HUES64 (cell line): ENCODE measurements around the gene OPN4.

Experiments
- H3K27ac ChIP-seq: 2 replicates; pipeline ENCODE4 v1.7.0; 2013; ENCODE audit warnings: low read depth, low read length, inconsistent platforms
- H3K27me3 ChIP-seq: 2 replicates; pipeline ENCODE4 v1.6.1; 2013; ENCODE audit warnings: mild to moderate bottlenecking, low read length; ENCODE audit not compliant: insufficient read depth
- H3K36me3 ChIP-seq: 2 replicates; pipeline ENCODE4 v1.6.1; 2013; ENCODE audit warnings: mild to moderate bottlenecking, low read length; ENCODE audit not compliant: insufficient read depth
- H3K4me1 ChIP-seq: 2 replicates; pipeline ENCODE4 v1.6.1; 2013; ENCODE audit warnings: mild to moderate bottlenecking, low read length, moderate library complexity; ENCODE audit not compliant: insufficient read depth
- H3K4me3 ChIP-seq: 2 replicates; pipeline ENCODE4 v1.5.1; 2013; ENCODE audit warnings: mild to moderate bottlenecking, low read length, moderate library complexity
- H3K9ac ChIP-seq: 2 replicates; pipeline ENCODE4 v1.6.1; 2013; ENCODE audit warnings: mild to moderate bottlenecking, low read depth, low read length
- H3K9me3 ChIP-seq: 2 replicates; pipeline ENCODE4 v1.6.1; 2013; ENCODE audit warnings: low read depth, low read length; ENCODE audit not compliant: insufficient read depth
- WGBS: fragments of 150-250, 120-280 bp; methylation state at CpG from one replicate; pipeline ENCODE4 v1.1.7; 2013; ENCODE audit warnings: missing lambda C conversion rate; 5-methylcytosine and 5-hydroxymethylcytosine counted together

OPN4 gene

DNA sequence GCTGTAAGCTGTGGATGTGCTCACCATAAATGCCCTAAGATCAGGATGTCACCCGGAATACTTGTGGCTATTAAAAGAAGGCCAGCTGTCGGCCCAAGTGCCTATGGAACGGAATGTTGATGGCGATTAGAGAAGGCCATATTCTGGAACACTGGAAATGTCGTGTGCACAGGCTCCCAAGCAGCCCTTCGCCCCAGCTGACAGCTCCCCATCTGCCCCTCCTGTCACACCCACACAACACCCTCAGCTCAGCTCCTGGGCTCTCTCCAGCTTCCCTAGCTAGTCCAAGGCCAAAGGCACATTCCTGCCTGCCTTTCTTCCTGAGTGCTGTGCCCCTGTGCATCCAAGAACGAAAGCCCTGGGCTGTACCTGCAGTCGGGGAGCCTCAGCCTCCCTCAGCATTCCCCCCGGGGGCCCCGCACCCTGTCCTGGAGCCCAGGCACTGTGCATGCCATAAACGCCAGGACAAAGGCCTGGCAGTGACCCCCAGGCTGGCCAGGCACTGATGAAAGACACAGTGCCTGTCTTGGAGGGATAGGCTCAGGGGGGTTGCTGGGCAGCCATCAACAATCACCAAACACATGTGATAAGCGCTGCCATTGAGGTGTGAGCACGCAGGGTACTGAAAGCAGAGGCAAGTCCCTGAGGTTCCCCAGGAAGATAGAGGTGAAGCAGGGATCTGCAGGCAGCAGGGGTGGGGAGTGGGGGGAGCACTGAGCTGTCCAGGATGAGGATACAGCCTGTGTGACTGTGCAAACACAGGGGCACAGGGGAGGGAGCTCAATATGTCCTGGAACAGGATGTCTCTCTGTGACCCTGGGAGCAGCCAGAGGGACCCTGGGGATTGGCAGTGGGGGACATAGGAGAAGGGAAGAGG lies 10.2 kb downstream of the OPN4 start:
- H3K27me3 ChIP-seq: no peaks in the 10 kb centered on the region
- H3K9me3 ChIP-seq: no peaks in the 10 kb centered on the region
- H3K36me3 ChIP-seq: no peaks in the 10 kb centered on the region
- no peak overlapping the region for H3K9ac ChIP-seq
- 77% methylated on average over 13 of the region's 13 CpGs for WGBS
- H3K4me3 ChIP-seq: no peak overlapping the region
- peaks cover 10% of the 10 kb centered on the region; the same call in 1 of the 2 replicates for H3K4me1 ChIP-seq
- H3K27ac ChIP-seq: no peak overlapping the region

DNA sequence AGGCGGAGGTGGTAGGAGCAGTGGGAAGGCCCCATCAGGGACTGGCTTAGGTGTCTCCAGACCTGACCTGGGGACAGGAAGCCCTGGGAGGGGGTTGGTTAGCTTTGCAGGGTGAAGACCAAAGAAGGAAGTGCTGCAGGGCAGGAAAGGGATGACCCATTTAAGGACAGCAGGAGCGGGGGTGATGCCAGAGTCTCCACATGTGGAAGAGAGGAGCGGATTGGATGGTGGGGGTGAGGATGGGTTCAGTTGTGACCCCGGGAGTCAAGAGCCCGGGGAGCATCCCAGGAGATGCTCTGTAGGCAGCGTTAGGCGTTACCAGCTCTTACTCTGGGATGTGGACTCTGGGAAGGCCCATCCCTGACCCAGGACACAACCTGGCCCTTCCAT lies 10.9 kb downstream of the OPN4 start:
- Histone ChIP-seq H3K27ac (no peak overlapping the region), H3K36me3 (no peaks in the 10 kb centered on the region), H3K4me3 (no peak overlapping the region), H3K9me3 (no peaks in the 10 kb centered on the region), H3K9ac (no peak overlapping the region), H3K27me3 (no peaks in the 10 kb centered on the region), H3K4me1 (peaks cover 10% of the 10 kb centered on the region; the same call in 1 of the 2 replicates)
- WGBS: 84% methylated on average over 7 of the region's 7 CpGs

DNA sequence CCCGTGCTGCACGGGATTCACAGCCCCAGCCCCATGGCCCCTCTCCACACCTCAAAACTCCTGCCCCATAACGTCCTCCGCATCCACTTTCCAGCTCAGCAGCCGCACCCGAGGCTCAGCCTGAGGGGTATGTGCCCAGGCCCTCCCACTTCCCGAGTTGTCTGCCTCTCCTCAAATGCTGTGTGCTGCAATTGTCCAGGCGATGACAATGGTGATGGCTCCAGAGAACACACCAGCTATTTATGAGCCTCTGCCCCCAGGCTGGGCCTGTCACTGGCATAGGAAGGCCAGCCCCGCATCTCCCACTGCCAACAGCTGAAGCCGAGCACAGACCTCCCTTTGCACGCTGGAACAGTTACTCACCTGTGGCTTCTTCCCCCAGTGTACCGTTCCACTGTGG lies 11.5 kb downstream of the OPN4 start:
- no peaks in the 10 kb centered on the region for H3K36me3 ChIP-seq
- no peak overlapping the region for H3K4me3 ChIP-seq
- H3K27me3 ChIP-seq: no peaks in the 10 kb centered on the region
- H3K9me3 ChIP-seq: no peaks in the 10 kb centered on the region
- no peak overlapping the region for H3K27ac ChIP-seq
- 83% methylated on average over 12 of the region's 12 CpGs for WGBS
- H3K4me1 ChIP-seq: peaks cover 12% of the 10 kb centered on the region; the same call in 1 of the 2 replicates
- H3K9ac ChIP-seq: no peak overlapping the region

DNA sequence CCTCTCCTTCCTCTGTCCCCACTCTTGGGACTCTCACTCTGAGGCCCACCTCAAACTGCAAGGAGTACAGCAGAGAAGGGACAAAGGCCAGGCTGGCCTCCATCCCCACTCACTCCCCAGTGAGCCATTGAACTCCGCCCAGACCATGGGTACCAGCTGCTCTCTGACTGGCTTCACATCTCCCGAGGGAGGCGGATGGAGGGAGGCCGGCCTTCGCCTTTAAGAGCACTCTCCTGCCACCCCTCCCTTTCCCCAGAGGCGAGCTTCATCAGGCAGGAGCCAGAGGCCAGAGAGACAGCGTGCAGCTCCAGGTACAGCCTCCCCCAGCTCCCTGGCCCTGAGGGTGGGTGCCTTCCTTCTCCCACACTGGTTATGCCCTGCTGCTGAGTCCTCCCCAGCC lies 12.2 kb downstream of the OPN4 start:
- Histone ChIP-seq H3K4me1 (peaks cover 18% of the 10 kb centered on the region; the same call in 1 of the 2 replicates), H3K36me3 (no peaks in the 10 kb centered on the region), H3K27me3 (no peaks in the 10 kb centered on the region), H3K9me3 (no peaks in the 10 kb centered on the region), H3K27ac (no peak overlapping the region), H3K4me3 (no peak overlapping the region), H3K9ac (no peak overlapping the region)
- 78% methylated on average over 7 of the region's 7 CpGs for WGBS

DNA sequence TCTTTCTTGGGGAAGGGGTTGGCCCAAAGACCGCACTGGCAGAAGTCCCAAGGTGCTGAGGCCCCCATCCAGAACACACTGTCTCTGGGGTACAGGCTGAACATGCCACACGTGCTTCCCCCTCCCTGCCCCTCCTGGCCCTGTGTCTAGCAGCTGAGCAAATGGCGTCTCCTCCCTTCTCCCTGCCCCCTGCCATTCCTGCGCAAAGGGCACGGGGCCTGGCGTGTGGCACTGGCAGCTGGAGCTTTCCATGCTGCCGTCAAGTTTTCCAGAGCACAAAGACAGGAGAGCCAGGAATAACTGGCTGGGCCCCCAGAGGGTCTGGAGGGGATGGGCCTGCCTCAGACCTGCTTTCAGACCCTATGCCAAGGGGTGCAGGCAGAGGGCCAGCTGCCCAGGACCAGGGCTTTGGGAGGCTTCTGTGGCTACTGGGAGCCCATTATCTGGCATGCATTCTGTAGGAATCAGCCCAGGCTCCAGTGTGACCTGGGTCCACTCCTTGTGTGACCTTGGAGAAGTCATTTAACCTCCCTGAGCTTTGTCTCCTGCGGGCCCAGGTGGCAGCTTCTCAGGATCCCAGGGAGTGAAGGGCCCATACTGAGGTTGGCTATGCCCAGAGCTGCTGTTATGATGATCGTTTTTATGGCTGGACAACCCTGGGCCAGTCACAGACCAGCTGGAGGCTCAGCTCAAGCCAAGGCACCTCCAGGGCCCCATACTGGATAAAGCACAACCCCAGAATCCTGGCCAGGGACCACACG lies 13.3 kb downstream of the OPN4 start:
- Histone ChIP-seq H3K27ac (no peak overlapping the region), H3K9me3 (no peaks in the 10 kb centered on the region), H3K27me3 (no peaks in the 10 kb centered on the region), H3K4me3 (no peak overlapping the region), H3K9ac (no peak overlapping the region), H3K4me1 (peaks cover 25% of the 10 kb centered on the region; the same call in 1 of the 2 replicates), H3K36me3 (no peaks in the 10 kb centered on the region)
- 90% methylated on average over 10 of the region's 10 CpGs for WGBS

DNA sequence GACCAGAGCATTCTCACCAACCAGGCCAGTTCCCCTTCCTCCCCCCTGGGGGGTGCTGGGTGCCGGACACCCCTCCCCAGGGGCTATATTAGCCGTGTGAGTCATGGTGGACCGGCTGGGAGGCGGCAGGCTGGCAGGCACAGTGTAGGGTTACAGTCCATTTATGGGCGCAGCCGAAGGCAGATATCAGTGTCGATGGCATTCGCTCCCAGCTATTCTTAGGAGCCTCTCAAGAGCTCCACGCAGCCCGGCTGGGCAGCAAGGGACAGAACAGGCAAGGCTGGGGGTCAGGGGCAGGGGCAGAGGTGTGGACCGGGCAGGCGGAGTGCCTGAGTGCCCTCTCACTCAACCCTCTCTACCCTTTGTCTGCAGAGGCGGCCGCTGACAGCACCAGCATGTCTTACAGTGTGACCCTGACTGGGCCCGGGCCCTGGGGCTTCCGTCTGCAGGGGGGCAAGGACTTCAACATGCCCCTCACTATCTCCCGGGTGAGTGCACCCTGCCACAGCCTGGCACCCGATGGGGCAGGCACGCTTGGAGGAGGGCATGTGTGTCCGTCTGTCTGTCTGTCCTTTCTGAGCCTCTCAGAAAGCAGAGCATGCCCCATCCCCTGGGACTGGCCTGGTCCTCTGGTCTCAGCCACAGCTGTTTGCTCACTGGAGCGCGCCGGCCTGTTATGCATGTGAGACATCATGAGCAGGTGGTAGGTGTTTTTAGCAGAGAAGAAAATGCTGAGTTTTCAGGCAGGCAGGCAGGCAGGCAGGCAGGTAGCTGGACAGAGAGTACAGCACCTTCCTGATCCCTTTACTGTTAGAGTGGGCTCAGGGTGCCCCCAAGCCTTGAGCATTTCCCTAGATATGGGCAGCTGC lies 14.2 kb downstream of the OPN4 start, which contains the start of gene LDB3:
Gene LDB3 (plus strand): TSS at position 215 of the 869 bp plus-strand sequence. CDS start 181 bp downstream, at position 396.
- Histone ChIP-seq H3K9ac (no peak within 1 kb of the TSS), H3K9me3 (no peaks in the 10 kb centered on the region), H3K4me1 (peaks cover 34% of the 10 kb centered on the region; the same call in 1 of the 2 replicates), H3K36me3 (no peaks in the 10 kb centered on the region), H3K27ac (no peak within 1 kb of the TSS), H3K4me3 (no peak within 1 kb of the TSS), H3K27me3 (no peaks in the 10 kb centered on the region)
- WGBS: 62% methylated on average over 23 of the region's 23 CpGs

DNA sequence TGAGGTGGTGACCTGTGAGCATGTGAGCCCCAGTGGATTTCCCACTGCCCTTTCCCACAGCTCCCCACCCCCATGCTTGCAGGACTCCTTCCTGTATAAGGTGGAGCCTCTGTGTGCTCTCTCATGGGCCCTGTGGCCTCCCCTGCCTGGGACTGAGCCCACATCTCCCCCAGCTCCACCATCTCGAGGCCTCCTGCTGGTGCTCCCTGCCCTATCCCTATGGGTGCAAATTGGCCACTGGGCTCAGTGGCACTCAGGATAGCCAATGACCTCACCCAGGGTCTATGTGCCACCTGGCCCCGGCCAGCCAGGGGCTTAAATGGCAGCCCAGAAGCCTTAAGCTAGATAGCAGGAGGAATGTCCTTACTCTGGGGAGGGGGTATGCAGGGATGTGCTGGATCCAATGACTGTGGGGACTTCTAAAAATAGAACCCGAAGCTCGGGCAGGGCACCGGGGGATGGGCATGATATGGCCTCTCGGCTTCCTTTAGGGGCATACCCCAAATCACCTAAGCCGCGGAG lies 16.0 kb downstream of the OPN4 start:
- Histone ChIP-seq H3K36me3 (no peaks in the 10 kb centered on the region), H3K27me3 (no peaks in the 10 kb centered on the region), H3K4me1 (peaks cover 40% of the 10 kb centered on the region; the same call in 1 of the 2 replicates), H3K9me3 (no peaks in the 10 kb centered on the region), H3K9ac (no peak overlapping the region), H3K27ac (no peak overlapping the region), H3K4me3 (no peak overlapping the region)
- 92% methylated on average over 8 of the region's 8 CpGs for WGBS

DNA sequence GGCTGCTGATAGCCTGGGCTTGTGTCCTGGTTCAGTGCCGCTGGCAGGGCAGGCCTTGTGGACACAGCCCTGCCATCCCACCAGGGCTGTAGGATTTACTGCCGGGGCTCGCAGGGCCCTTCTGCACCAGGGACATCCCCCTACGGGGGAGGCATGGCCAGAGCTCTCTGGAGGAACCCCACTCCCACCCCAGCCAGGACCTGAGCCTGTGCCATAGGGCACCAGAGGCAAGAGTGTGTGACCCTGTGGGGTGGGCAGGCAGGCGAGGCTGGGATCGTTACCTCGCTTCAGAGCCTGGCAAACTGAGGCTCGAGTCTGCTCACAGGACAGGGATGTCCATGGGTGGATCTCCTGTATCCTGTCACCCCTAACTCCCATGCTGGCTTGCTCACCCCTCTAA lies 16.5 kb downstream of the OPN4 start:
- Histone ChIP-seq H3K27me3 (no peaks in the 10 kb centered on the region), H3K9ac (no peak overlapping the region), H3K36me3 (no peaks in the 10 kb centered on the region), H3K9me3 (no peaks in the 10 kb centered on the region), H3K27ac (no peak overlapping the region), H3K4me1 (peaks cover 40% of the 10 kb centered on the region; the same call in 1 of the 2 replicates), H3K4me3 (no peak overlapping the region)
- 97% methylated on average over 8 of the region's 8 CpGs for WGBS

DNA sequence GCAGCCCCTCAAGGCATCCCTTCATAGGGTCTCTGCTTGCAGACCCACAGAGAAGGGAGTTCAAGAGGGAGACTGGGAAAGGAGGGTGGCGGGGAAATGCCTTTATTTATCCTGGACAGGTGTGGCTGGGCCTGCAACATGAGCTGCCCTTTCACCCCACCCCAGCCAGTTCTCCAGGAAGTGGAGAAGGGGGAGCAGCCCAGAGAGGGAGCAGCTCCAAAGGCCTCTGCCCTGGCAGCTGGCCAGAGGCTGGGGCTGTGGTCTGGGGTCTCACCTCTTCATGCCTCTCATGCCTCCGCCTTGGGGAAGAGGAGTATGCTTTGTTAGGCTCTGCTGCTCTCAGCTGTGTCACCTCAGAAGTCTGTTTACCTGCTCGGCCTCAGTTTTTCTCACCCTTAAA lies 17.1 kb downstream of the OPN4 start:
- Histone ChIP-seq H3K27me3 (no peaks in the 10 kb centered on the region), H3K4me1 (peaks cover 40% of the 10 kb centered on the region; the same call in 1 of the 2 replicates), H3K9me3 (no peaks in the 10 kb centered on the region), H3K4me3 (no peak overlapping the region), H3K36me3 (no peaks in the 10 kb centered on the region), H3K27ac (no peak overlapping the region), H3K9ac (no peak overlapping the region; the same call in 1 of the 2 replicates)
- WGBS: 75% methylated on average over 3 of the region's 3 CpGs

DNA sequence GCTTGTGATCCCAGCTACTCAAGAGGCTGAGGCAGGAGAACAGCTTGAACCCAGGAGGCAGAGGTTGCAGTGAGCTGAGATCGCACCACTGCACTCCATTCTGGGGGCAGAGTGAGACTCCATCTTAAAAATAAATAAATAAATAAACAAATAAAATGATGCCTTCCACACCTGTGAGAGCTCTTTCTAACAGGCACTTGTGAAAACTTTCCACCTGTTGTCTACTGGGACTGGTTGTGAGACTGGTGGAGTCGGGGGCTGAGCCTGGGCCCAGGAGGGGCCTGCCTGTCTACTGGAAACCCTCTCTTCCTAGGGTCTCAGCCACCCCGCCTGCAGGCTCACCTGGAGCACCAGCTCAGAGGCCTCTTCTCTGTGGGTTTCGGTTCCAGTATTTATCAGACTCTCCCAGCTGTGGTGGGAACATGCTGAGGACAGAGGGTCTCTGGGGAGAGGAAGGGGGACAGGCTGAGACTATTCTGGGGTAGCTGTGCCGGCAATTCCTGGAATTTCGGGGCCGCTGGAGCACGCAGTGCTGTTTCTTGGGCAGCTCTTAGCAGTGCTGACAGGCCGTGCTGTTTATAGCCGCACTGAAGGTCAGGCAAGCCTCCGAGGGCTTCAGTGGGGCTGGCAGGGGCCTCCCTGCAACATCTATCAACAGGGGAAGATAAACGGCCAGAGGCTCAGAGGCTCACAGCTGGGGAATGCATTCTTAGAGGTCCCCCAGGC lies 17.8 kb downstream of the OPN4 start:
- H3K36me3 ChIP-seq: no peaks in the 10 kb centered on the region
- H3K4me1 ChIP-seq: peaks cover 40% of the 10 kb centered on the region; the same call in 1 of the 2 replicates
- H3K27me3 ChIP-seq: no peaks in the 10 kb centered on the region
- H3K4me3 ChIP-seq: no peak overlapping the region
- no peaks in the 10 kb centered on the region for H3K9me3 ChIP-seq
- H3K9ac ChIP-seq: no peak overlapping the region
- 70% methylated on average over 12 of the region's 12 CpGs for WGBS
- H3K27ac ChIP-seq: no peak overlapping the region
